HG03571 (cell line): ENCODE results near the gene HSPA1A.
"Not testable (repeated sequence)": the region's sequence is repeated elsewhere in the genome, so short reads cannot be mapped to it uniquely, and the experiment has no call there.

Experiments used
- ATAC-seq: cut with Tn5 transposase; IDR thresholded peaks from one replicate; pipeline ENCODE4 v1.9.1; 2021; ENCODE audit not compliant: unreplicated experiment

Gene HSPA1A

GRCh38 chr6:31834367-31835250 is 19.3 kb downstream of the HSPA1A start:
- ATAC-seq, result peak; percentile 43

GRCh38 chr6:31836047-31836473 is 20.7 kb downstream of the HSPA1A start:
- ATAC-seq, result no peak

GRCh38 chr6:31836474-31837368 is 21.4 kb downstream of the HSPA1A start:
- ATAC-seq, result no peak

GRCh38 chr6:31837369-31838113 is 22.2 kb downstream of the HSPA1A start:
- no peak for ATAC-seq

- not testable (repeated sequence) for ATAC-seq
Measured at GRCh38 chr6:31838114-31838553, 22.8 kb downstream of the HSPA1A start.

GRCh38 chr6:31838968-31839367 is 23.6 kb downstream of the HSPA1A start:
- ATAC-seq, result no peak

GRCh38 chr6:31839779-31840126 is 24.4 kb downstream of the HSPA1A start:
- not testable (repeated sequence) for ATAC-seq

- ATAC-seq, result no peak
Measured at GRCh38 chr6:31842053-31842452, 26.7 kb downstream of the HSPA1A start.

- ATAC-seq, result no peak
Measured at GRCh38 chr6:31844507-31844906, 29.2 kb downstream of the HSPA1A start.

GRCh38 chr6:31847276-31847978 is 32.1 kb downstream of the HSPA1A start:
- no peak for ATAC-seq

GRCh38 chr6:31850765-31851484 is 35.6 kb downstream of the HSPA1A start:
- ATAC-seq, result no peak

- ATAC-seq, result no peak
Measured at GRCh38 chr6:31851485-31851832, 36.1 kb downstream of the HSPA1A start.

GRCh38 chr6:31851980-31852718 is 36.8 kb downstream of the HSPA1A start:
- not testable (repeated sequence) for ATAC-seq

- ATAC-seq, result not testable (repeated sequence)
Measured at GRCh38 chr6:31857774-31858173, 42.4 kb downstream of the HSPA1A start.

GRCh38 chr6:31858707-31859106 is 43.4 kb downstream of the HSPA1A start:
- ATAC-seq, result no peak

GRCh38 chr6:31859923-31860322 is 44.6 kb downstream of the HSPA1A start:
- no peak for ATAC-seq

- ATAC-seq, result no peak
Measured at GRCh38 chr6:31860349-31860748, 45.0 kb downstream of the HSPA1A start.

- ATAC-seq, result no peak
Measured at GRCh38 chr6:31861150-31861549, 45.8 kb downstream of the HSPA1A start.

GRCh38 chr6:31861919-31862343 is 46.6 kb downstream of the HSPA1A start:
- ATAC-seq, result no peak
